ELR (cell line): ENCODE results near the gene OR10G6.
"Not testable (repeated sequence)": the region's sequence is repeated elsewhere in the genome, so short reads cannot be mapped to it uniquely, and the experiment has no call there.

Experiments
- DNase-seq: peaks from one replicate; pipeline ENCODE4 v3.0.0-alpha.2; 2015; ENCODE audit warnings: low read depth

Gene OR10G6

GRCh38 chr11:123995119-123995518 is at the start of gene OR10G6:
Gene OR10G6 (minus strand): TSS chr11:123995161. CDS start chr11:123995161, 0 bp downstream.
- no peak for DNase-seq

- no peak for DNase-seq
Measured at GRCh38 chr11:124043420-124043819, 48.5 kb upstream of the OR10G6 start.

- no peak for DNase-seq
Measured at GRCh38 chr11:124041254-124041653, 46.3 kb upstream of the OR10G6 start, which contains the start of gene OR10G7. Gene OR10G7 (minus strand): TSS chr11:124041325. CDS start chr11:124039001, 2,324 bp downstream.

- no peak for DNase-seq
Measured at GRCh38 chr11:124039557-124039956, 44.6 kb upstream of the OR10G6 start.

GRCh38 chr11:124036666-124037065 is 41.7 kb upstream of the OR10G6 start:
- DNase-seq = no peak

GRCh38 chr11:124026498-124026897 is 31.5 kb upstream of the OR10G6 start, which contains the start of gene OR10G8:
Gene OR10G8 (plus strand): TSS chr11:124026798. CDS start chr11:124029623, 2,825 bp downstream.
- DNase-seq = no peak

- not testable (repeated sequence) for DNase-seq
Measured at GRCh38 chr11:124015837-124016236, 20.9 kb upstream of the OR10G6 start.

- no peak for DNase-seq
Measured at GRCh38 chr11:124012697-124013096, 17.7 kb upstream of the OR10G6 start, which contains the start of gene OR10G4. Gene OR10G4 (plus strand): TSS chr11:124012997. CDS start chr11:124015575, 2,578 bp downstream.

GRCh38 chr11:123979311-123979710 is 15.7 kb downstream of the OR10G6 start:
- no peak for DNase-seq

GRCh38 chr11:123977731-123978347 is 17.1 kb downstream of the OR10G6 start, which contains the start of gene OR10S1:
Gene OR10S1 (minus strand): TSS chr11:123977781. CDS start chr11:123977664, 117 bp downstream.
- peak; percentile 15 for DNase-seq

- no peak for DNase-seq
Measured at GRCh38 chr11:123976770-123977560, 18.0 kb downstream of the OR10G6 start.

GRCh38 chr11:123973816-123974215 is 21.1 kb downstream of the OR10G6 start:
- peak; percentile 95 for DNase-seq

GRCh38 chr11:123956752-123957151 is 38.2 kb downstream of the OR10G6 start:
- no peak for DNase-seq

- DNase-seq = no peak
Measured at GRCh38 chr11:123945132-123945531, 49.8 kb downstream of the OR10G6 start.
